Measurements from ENCODE around the gene MAP1LC3B. TPM values are rescaled to one million over a fixed set of nuclear protein-coding genes. Genes with fewer than 3 reads are reported as not detected.

Gene MAP1LC3B
- total and polyA plus RNA-seq, 2 experiments from 2014 or later: 73.3 to 134 TPM

GRCh38 chr16:87453326-87453725 is 61.2 kb downstream of the MAP1LC3B start:
- no peaks in the 10 kb centered on the region for H4K20me1 ChIP-seq (ENCODE audit: insufficient read depth, poor library complexity, severe bottlenecking)
- TF ChIP-seq EZH2phosphoT487 (IDR thresholded peaks at IDR 0.05; ENCODE audit: low read depth, severe bottlenecking, unreplicated experiment): no peak
- no peak for TF ChIP-seq CTCF (IDR thresholded peaks at IDR 0.05; ENCODE audit: poor library complexity)
- no peak for TF ChIP-seq EZH2 (IDR thresholded peaks at IDR 0.05; ENCODE audit: borderline replicate concordance)
- H3K4me3 ChIP-seq: no peak overlapping the region
- no peaks in the 10 kb centered on the region for H3K36me3 ChIP-seq (replicated peaks; ENCODE audit: insufficient read depth, low read depth)
- 96% methylated on average over 14 of the region's 14 CpGs for WGBS (ENCODE audit: low lambda C conversion rate, missing lambda C conversion rate)
- no peaks in the 10 kb centered on the region for H3K27me3 ChIP-seq
- no peak overlapping the region for H3K4me2 ChIP-seq
- H3K4me1 ChIP-seq (ENCODE audit: insufficient read depth): peaks cover 6% of the 10 kb centered on the region
- no peak overlapping the region for H2AFZ ChIP-seq
- H3K9me2 ChIP-seq (replicated peaks; ENCODE audit: insufficient read depth): no peaks in the 10 kb centered on the region
- no peak overlapping the region for H3K27ac ChIP-seq
- H3K79me2 ChIP-seq: peaks cover 40% of the 10 kb centered on the region
- no peaks in the 10 kb centered on the region for H3K9me3 ChIP-seq (ENCODE audit: low read depth)
- DNase-seq (ENCODE audit: low spot score): no peak

Other genes with a start within 250 kb of the MAP1LC3B start
- 3.9 and 4.7 TPM in 2 replicates for gene C16orf95, start 74.9 kb upstream of the MAP1LC3B start, total RNA-seq
- gene C16orf95, start 74.9 kb upstream of the MAP1LC3B start, polyA plus RNA-seq: 6.6 and 10.6 TPM in 2 replicates
- gene FBXO31, start 8.6 kb upstream of the MAP1LC3B start, total RNA-seq: 11.0 and 16.5 TPM in 2 replicates
- 25.3 and 28.9 TPM in 2 replicates for gene FBXO31, start 8.6 kb upstream of the MAP1LC3B start, polyA plus RNA-seq
- gene ZCCHC14, start 100.7 kb downstream of the MAP1LC3B start, total RNA-seq: 12.6 and 14.5 TPM in 2 replicates
- gene ZCCHC14, start 100.7 kb downstream of the MAP1LC3B start, polyA plus RNA-seq: 4.3 and 5.8 TPM in 2 replicates
- gene JPH3, start 210.2 kb downstream of the MAP1LC3B start, total RNA-seq: 2.3 and 4.8 TPM in 2 replicates
- 1.8 and 2.5 TPM in 2 replicates for gene JPH3, start 210.2 kb downstream of the MAP1LC3B start, polyA plus RNA-seq